Vagina (tissue), 2 donors: ENCODE results near the gene AARS2. TPM values are rescaled to one million over a fixed set of nuclear protein-coding genes. Genes with fewer than 3 reads are reported as not detected.

ENCODE experiments used
- DNase-seq, 2 donors: peaks; one replicate each; pipeline ENCODE4 v3.0.0-alpha.2; 2017; ENCODE audit errors: extremely low spot score in 2 of 2
- H3K27ac ChIP-seq: fragments of 200-600 bp; sonication (generic); one replicate; pipeline ENCODE4 v1.5.1; 2019
- H3K27me3 ChIP-seq: fragments of 200-600 bp; sonication (generic); one replicate; pipeline ENCODE4 v1.5.1; 2019
- H3K36me3 ChIP-seq, 2 donors: fragments of 200-600 bp; sonication (generic); one replicate each; pipeline ENCODE4 v1.5.1; 2017 to 2019
- H3K4me1 ChIP-seq: fragments of 200-600 bp; sonication (generic); one replicate; pipeline ENCODE4 v1.5.1; 2019
- H3K4me3 ChIP-seq, 2 donors: fragments of 200-600 bp; sonication (generic); 1 replicate in 1 of 2; 2 replicates in 1 of 2; pipeline ENCODE4 v1.5.1; 2016 to 2019
- H3K9me3 ChIP-seq: fragments of 200-600 bp; sonication (generic); one replicate; pipeline ENCODE4 v1.5.1; 2019
- POLR2A ChIP-seq, 2 donors: fragments of 450-650 bp; IDR thresholded peaks; one replicate each; pipeline ENCODE4 v1.6.1; 2017; ENCODE audit warnings: antibody characterized with exemption in 2 of 2, mild to moderate bottlenecking in 2 of 2, moderate library complexity in 2 of 2
- POLR2AphosphoS5 ChIP-seq, 2 donors: sonication (generic); formaldehyde crosslinking; IDR thresholded peaks; one replicate each; pipeline ENCODE4 v1.9.0; 2017; ENCODE audit warnings: antibody characterized with exemption in 2 of 2, mild to moderate bottlenecking in 2 of 2, low read depth in 1 of 2; ENCODE audit not compliant: insufficient read depth in 1 of 2
- intact Hi-C: fragments of 100-400 bp; cut with DNase I; formaldehyde crosslinking; loops from one replicate; pipeline ENCODE4 v1.15.1; 2023
- total RNA-seq: library from RNA; depleted of rRNA; stranded (reverse); fragments of >200 nt; gene quantifications from one replicate; pipeline ENCODE4 v1.2.3, GENCODE V29; 2016
- TF ChIP-seq, protein P1 (sequence below), 3 experiments: fragments of 450-650 bp in 2 of 3; fragments of 200-600 bp in 1 of 3; sonication (generic) in 1 of 3; IDR thresholded peaks; one replicate each; pipeline ENCODE4 v1.5.1; 2017 to 2019; ENCODE audit warnings: antibody characterized with exemption in 3 of 3, mild to moderate bottlenecking in 2 of 3, moderate library complexity in 2 of 3

Gene AARS2
- total RNA-seq, 1 donor from 2014 or later = 13.3 TPM

DNA sequence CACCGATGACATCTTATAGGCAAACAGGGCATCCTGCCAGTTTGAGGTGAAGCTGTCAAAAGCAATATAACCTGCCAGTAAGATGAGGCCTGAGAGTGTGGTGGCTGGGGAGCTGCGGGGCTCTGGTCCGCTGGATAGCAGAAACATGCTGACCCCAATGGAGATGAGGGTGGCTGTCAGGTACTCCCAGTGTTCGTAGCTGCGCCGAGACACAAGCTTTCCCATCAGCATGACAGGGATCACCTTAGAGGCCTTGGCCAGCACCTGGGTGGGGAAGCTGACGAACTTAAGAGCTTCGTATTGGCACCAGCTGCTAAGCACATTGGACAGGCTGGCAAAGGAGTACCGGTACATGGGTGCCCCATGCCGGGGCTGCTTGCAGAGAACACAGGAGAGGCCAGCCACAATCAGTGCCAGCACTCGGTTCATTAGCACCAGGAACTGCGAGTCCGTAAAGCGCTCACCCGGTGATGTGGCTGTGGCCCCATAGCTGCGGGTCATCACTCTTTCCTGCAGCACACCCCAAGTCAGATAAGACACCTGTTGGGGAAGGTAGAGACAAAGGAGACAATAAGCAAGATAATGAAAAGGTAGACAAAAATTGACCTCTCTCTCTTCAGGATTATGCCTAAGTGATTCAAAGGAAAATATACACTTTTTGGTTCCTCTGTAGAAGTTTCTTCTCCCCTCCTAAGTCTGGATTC is 57.9 kb downstream of the AARS2 start:
- Histone ChIP-seq H3K27ac (peak overlapping the region; percentile 98), H3K27me3 (no peaks in the 10 kb centered on the region), H3K36me3 (peaks cover 4 to 49% of the 10 kb centered on the region in 2 donors), H3K4me1 (peaks cover 27% of the 10 kb centered on the region), H3K4me3 (peak overlapping the region in 1 of 2 donors; percentile 91), H3K9me3 (no peaks in the 10 kb centered on the region)
- intact Hi-C loops = no loop called here
- TF ChIP-seq POLR2A (IDR thresholded peaks at IDR 0.05) (no peak), POLR2AphosphoS5 (IDR thresholded peaks at IDR 0.05; ENCODE audit: insufficient read depth in 1 of 2, low read depth in 1 of 2) (no peak)
- TF ChIP-seq, protein P1, sequence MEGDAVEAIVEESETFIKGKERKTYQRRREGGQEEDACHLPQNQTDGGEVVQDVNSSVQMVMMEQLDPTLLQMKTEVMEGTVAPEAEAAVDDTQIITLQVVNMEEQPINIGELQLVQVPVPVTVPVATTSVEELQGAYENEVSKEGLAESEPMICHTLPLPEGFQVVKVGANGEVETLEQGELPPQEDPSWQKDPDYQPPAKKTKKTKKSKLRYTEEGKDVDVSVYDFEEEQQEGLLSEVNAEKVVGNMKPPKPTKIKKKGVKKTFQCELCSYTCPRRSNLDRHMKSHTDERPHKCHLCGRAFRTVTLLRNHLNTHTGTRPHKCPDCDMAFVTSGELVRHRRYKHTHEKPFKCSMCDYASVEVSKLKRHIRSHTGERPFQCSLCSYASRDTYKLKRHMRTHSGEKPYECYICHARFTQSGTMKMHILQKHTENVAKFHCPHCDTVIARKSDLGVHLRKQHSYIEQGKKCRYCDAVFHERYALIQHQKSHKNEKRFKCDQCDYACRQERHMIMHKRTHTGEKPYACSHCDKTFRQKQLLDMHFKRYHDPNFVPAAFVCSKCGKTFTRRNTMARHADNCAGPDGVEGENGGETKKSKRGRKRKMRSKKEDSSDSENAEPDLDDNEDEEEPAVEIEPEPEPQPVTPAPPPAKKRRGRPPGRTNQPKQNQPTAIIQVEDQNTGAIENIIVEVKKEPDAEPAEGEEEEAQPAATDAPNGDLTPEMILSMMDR (IDR thresholded peaks at IDR 0.05) = no peak
- DNase-seq = no peak

- peaks cover 32% of the 10 kb centered on the region for H3K4me1 ChIP-seq
- intact Hi-C loops = no loop called here
- TF ChIP-seq POLR2A (IDR thresholded peaks at IDR 0.05) (no peak), POLR2AphosphoS5 (IDR thresholded peaks at IDR 0.05; ENCODE audit: insufficient read depth in 1 of 2, low read depth in 1 of 2) (no peak)
- TF ChIP-seq, protein P1 (IDR thresholded peaks at IDR 0.05) = no peak
- peaks cover 4 to 58% of the 10 kb centered on the region in 2 donors for H3K36me3 ChIP-seq
- no peak overlapping the region for H3K4me3 ChIP-seq
- H3K9me3 ChIP-seq = no peaks in the 10 kb centered on the region
- no peak for DNase-seq
- H3K27me3 ChIP-seq = no peaks in the 10 kb centered on the region
- no peak overlapping the region for H3K27ac ChIP-seq
These were observed 58.7 kb downstream of the AARS2 start for GRCh38 chr6:44254191-44255104.

GRCh38 chr6:44253307-44254101 is 59.6 kb downstream of the AARS2 start:
- intact Hi-C loops = no loop called here
- no peak for TF ChIP-seq POLR2A (IDR thresholded peaks at IDR 0.05)
- TF ChIP-seq POLR2AphosphoS5 (IDR thresholded peaks at IDR 0.05; ENCODE audit: insufficient read depth in 1 of 2, low read depth in 1 of 2) = no peak
- TF ChIP-seq, protein P1 (IDR thresholded peaks at IDR 0.05) = no peak
- Histone ChIP-seq H3K27ac (no peak overlapping the region), H3K9me3 (no peaks in the 10 kb centered on the region), H3K4me3 (no peak overlapping the region), H3K27me3 (no peaks in the 10 kb centered on the region), H3K4me1 (peaks cover 42% of the 10 kb centered on the region), H3K36me3 (peaks cover 4 to 65% of the 10 kb centered on the region in 2 donors)
- DNase-seq = no peak

DNA sequence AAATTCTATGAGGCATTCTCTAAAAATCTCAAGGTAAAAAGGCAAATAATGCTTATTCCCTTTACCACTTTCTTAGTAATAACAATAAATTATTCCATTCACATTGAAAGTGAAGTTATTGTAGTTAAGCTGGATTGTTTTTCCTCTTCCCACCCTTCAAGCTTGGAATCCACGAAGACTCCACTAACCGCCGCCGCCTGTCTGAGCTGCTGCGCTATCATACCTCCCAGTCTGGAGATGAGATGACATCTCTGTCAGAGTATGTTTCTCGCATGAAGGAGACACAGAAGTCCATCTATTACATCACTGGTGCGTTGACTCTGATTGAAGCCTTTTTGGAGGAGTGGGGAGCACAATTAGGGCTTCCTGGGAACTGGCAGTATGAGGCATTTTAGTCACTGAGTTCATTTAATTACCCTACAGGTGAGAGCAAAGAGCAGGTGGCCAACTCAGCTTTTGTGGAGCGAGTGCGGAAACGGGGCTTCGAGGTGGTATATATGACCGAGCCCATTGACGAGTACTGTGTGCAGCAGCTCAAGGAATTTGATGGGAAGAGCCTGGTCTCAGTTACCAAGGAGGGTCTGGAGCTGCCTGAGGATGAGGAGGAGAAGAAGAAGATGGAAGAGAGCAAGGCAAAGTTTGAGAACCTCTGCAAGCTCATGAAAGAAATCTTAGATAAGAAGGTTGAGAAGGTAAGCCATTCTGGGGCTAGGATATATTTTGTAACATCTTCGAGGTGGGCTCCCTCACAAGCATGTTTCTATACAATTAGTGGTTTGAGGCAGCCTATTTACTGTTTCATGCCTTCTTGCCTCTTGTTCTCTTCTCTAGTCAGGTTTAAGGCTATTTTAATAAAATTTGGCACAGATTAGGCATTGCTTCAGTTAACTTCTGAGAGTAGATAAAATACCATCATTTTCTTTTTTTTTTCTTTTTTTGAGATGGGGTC is 61.3 kb downstream of the AARS2 start:
- no peaks in the 10 kb centered on the region for H3K27me3 ChIP-seq
- TF ChIP-seq, protein P1 (IDR thresholded peaks at IDR 0.05) = no peak
- TF ChIP-seq POLR2AphosphoS5 (IDR thresholded peaks at IDR 0.05; ENCODE audit: insufficient read depth in 1 of 2, low read depth in 1 of 2) = no peak
- no peak for TF ChIP-seq POLR2A (IDR thresholded peaks at IDR 0.05)
- H3K4me1 ChIP-seq = peaks cover 36% of the 10 kb centered on the region
- intact Hi-C loops = no loop called here
- H3K4me3 ChIP-seq = no peak overlapping the region
- DNase-seq = no peak
- no peaks in the 10 kb centered on the region for H3K9me3 ChIP-seq
- no peak overlapping the region for H3K27ac ChIP-seq
- peaks cover 4 to 65% of the 10 kb centered on the region in 2 donors for H3K36me3 ChIP-seq
